K562 (cell line): ENCODE data around the gene MYG1. TPM values are rescaled to one million over a fixed set of nuclear protein-coding genes. Genes with fewer than 3 reads are reported as not detected.

ENCODE experiments used
- CREB3L1 ChIP-seq: fragments of 450-650 bp; IDR thresholded peaks from 2 replicates; pipeline ENCODE4 v1.6.1; 2014; ENCODE audit warnings: low read depth, mild to moderate bottlenecking, moderate library complexity, borderline replicate concordance
- EP400 ChIP-seq: fragments of 450-650 bp; IDR thresholded peaks from 2 replicates; pipeline ENCODE4 v1.6.1; 2017; ENCODE audit warnings: antibody characterized with exemption, mild to moderate bottlenecking, moderate library complexity
- FOXA3 ChIP-seq, 2 experiments: fragments of 450-650 bp in 1 of 2; sonication (generic) in 1 of 2; formaldehyde crosslinking; IDR thresholded peaks in 1 of 2; conservative IDR thresholded peaks in 1 of 2; 2 replicates each; pipeline versions ENCODE4 v1.4.0 to v1.8.0; 2020 to 2022; ENCODE audit warnings: mild to moderate bottlenecking in 2 of 2, missing genetic modification reagents in 1 of 2
- FOXK1 ChIP-seq: sonication (generic); formaldehyde crosslinking; IDR thresholded peaks from 2 replicates; pipeline ENCODE4 v1.8.0; 2022; ENCODE audit warnings: missing genetic modification reagents, mild to moderate bottlenecking, borderline replicate concordance
- HDAC2 ChIP-seq: fragments of 450-650 bp; IDR thresholded peaks from 2 replicates; pipeline ENCODE4 v1.6.1; 2016; ENCODE audit warnings: mild to moderate bottlenecking
- MNT ChIP-seq, 2 experiments: fragments of 450-650 bp; conservative IDR thresholded peaks; 2 replicates each; pipeline ENCODE4 v1.6.1; 2017; ENCODE audit warnings: mild to moderate bottlenecking in 2 of 2, moderate library complexity in 2 of 2
- NCOA1 ChIP-seq: fragments of 450-650 bp; IDR thresholded peaks from 2 replicates; pipeline ENCODE4 v1.6.1; 2016; ENCODE audit warnings: low read depth
- ZNF449 ChIP-seq: fragments of 250-450 bp; sonication (Bioruptor Pico); IDR thresholded peaks from 2 replicates; pipeline ENCODE4 v1.8.0; 2022; ENCODE audit warnings: moderate library complexity, mild to moderate bottlenecking, inconsistent platforms
- polyA plus RNA-seq, 8 experiments: library from polyadenylated mRNA; depleted of rRNA in 4 of 8; stranded (reverse) in 5 of 8; unstranded in 3 of 8; fragments of >200 nt; fragmentation: Nextera tagmentation in 2 of 8; fragmentation: Illumina TruSeq in 1 of 8; extraction: Ambion mirVana in 2 of 8; extraction: Trizol in 1 of 8; gene quantifications; 2 replicates each; pipeline versions ENCODE4 v1.2.1 to v1.2.3, GENCODE V29; 2011 to 2014; ENCODE audit warnings: inconsistent platforms in 1 of 8, missing spikeins in 1 of 8
- total RNA-seq, 7 experiments: library from RNA; depleted of rRNA in 6 of 7; stranded (reverse); fragments of >200 nt in 6 of 7; fragmentation: Illumina TruSeq in 2 of 7; extraction: Trizol in 2 of 7; gene quantifications; 2 replicates each; pipeline versions ENCODE4 v1.2.1 to v1.2.3, GENCODE V29; 2011 to 2021; ENCODE audit warnings: low replicate concordance in 1 of 7
- TF ChIP-seq, protein P1 (sequence below): fragments of 450-650 bp; IDR thresholded peaks from 2 replicates; pipeline ENCODE4 v1.6.1; 2018; ENCODE audit not compliant: partially characterized antibody
- TF ChIP-seq, protein P2 (sequence below): fragments of 450-650 bp; formaldehyde crosslinking; IDR thresholded peaks from 2 replicates; pipeline ENCODE4 v1.4.0; 2022; ENCODE audit warnings: missing genetic modification characterization
- TF ChIP-seq, protein P3 (sequence below): fragments of 250-450 bp; sonication (Bioruptor Pico); IDR thresholded peaks from 2 replicates; pipeline ENCODE4 v1.4.0; 2020

The MYG1 gene
- total and polyA plus RNA-seq, 9 of the 15 experiments (the other 6 are each of a cell fraction or from before 2014, with no cell fraction given): 0.45 to 5.6 (median 2.1) TPM

GRCh38 chr12:53355121-53355520 lies 55.6 kb downstream of the MYG1 start (continued):
- TF ChIP-seq, protein P1, sequence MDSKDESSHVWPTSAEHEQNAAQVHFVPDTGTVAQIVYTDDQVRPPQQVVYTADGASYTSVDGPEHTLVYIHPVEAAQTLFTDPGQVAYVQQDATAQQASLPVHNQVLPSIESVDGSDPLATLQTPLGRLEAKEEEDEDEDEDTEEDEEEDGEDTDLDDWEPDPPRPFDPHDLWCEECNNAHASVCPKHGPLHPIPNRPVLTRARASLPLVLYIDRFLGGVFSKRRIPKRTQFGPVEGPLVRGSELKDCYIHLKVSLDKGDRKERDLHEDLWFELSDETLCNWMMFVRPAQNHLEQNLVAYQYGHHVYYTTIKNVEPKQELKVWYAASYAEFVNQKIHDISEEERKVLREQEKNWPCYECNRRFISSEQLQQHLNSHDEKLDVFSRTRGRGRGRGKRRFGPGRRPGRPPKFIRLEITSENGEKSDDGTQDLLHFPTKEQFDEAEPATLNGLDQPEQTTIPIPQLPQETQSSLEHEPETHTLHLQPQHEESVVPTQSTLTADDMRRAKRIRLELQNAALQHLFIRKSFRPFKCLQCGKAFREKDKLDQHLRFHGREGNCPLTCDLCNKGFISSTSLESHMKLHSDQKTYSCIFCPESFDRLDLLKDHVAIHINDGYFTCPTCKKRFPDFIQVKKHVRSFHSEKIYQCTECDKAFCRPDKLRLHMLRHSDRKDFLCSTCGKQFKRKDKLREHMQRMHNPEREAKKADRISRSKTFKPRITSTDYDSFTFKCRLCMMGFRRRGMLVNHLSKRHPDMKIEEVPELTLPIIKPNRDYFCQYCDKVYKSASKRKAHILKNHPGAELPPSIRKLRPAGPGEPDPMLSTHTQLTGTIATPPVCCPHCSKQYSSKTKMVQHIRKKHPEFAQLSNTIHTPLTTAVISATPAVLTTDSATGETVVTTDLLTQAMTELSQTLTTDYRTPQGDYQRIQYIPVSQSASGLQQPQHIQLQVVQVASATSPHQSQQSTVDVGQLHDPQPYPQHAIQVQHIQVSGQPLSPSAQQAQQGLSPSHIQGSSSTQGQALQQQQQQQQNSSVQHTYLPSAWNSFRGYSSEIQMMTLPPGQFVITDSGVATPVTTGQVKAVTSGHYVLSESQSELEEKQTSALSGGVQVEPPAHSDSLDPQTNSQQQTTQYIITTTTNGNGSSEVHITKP: peak; percentile 39
- peak in 1 of 2 experiments; percentile 46; a peak in 1 of 4 replicates for TF ChIP-seq MNT (conservative IDR thresholded peaks at IDR 0.05)
- no peak for TF ChIP-seq FOXA3 (CRISPR knock-in tag; conservative IDR thresholded peaks at IDR 0.05 in 1 of 2, IDR thresholded peaks at IDR 0.05 in 1 of 2)
- 0 out of 2 replicates have a peak, but pooled peaks have one; percentile 32 for TF ChIP-seq NCOA1
- TF ChIP-seq ZNF449 (CRISPR knock-in tag): no peak
- TF ChIP-seq, protein P2, sequence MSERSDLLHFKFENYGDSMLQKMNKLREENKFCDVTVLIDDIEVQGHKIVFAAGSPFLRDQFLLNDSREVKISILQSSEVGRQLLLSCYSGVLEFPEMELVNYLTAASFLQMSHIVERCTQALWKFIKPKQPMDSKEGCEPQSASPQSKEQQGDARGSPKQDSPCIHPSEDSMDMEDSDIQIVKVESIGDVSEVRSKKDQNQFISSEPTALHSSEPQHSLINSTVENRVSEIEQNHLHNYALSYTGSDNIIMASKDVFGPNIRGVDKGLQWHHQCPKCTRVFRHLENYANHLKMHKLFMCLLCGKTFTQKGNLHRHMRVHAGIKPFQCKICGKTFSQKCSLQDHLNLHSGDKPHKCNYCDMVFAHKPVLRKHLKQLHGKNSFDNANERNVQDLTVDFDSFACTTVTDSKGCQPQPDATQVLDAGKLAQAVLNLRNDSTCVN (CRISPR knock-in tag): 0 out of 2 replicates have a peak, but pooled peaks have one; percentile 49
- TF ChIP-seq FOXK1 (CRISPR knock-in tag): no peak
- peak; percentile 60; the same call in 1 of the 2 replicates for TF ChIP-seq EP400
- 0 out of 2 replicates have a peak, but pooled peaks have one; percentile 26 for TF ChIP-seq CREB3L1
- TF ChIP-seq, protein P3, sequence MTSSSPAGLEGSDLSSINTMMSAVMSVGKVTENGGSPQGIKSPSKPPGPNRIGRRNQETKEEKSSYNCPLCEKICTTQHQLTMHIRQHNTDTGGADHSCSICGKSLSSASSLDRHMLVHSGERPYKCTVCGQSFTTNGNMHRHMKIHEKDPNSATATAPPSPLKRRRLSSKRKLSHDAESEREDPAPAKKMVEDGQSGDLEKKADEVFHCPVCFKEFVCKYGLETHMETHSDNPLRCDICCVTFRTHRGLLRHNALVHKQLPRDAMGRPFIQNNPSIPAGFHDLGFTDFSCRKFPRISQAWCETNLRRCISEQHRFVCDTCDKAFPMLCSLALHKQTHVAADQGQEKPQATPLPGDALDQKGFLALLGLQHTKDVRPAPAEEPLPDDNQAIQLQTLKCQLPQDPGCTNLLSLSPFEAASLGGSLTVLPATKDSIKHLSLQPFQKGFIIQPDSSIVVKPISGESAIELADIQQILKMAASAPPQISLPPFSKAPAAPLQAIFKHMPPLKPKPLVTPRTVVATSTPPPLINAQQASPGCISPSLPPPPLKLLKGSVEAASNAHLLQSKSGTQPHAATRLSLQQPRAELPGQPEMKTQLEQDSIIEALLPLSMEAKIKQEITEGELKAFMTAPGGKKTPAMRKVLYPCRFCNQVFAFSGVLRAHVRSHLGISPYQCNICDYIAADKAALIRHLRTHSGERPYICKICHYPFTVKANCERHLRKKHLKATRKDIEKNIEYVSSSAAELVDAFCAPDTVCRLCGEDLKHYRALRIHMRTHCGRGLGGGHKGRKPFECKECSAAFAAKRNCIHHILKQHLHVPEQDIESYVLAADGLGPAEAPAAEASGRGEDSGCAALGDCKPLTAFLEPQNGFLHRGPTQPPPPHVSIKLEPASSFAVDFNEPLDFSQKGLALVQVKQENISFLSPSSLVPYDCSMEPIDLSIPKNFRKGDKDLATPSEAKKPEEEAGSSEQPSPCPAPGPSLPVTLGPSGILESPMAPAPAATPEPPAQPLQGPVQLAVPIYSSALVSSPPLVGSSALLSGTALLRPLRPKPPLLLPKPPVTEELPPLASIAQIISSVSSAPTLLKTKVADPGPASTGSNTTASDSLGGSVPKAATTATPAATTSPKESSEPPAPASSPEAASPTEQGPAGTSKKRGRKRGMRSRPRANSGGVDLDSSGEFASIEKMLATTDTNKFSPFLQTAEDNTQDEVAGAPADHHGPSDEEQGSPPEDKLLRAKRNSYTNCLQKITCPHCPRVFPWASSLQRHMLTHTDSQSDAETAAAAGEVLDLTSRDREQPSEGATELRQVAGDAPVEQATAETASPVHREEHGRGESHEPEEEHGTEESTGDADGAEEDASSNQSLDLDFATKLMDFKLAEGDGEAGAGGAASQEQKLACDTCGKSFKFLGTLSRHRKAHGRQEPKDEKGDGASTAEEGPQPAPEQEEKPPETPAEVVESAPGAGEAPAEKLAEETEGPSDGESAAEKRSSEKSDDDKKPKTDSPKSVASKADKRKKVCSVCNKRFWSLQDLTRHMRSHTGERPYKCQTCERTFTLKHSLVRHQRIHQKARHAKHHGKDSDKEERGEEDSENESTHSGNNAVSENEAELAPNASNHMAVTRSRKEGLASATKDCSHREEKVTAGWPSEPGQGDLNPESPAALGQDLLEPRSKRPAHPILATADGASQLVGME (CRISPR knock-in tag): no peak
- TF ChIP-seq HDAC2: 0 out of 2 replicates have a peak, but pooled peaks have one; percentile 54
